Fibroblast of lung (primary cell): ENCODE measurements around the gene CYP1A2. TPM values are rescaled to one million over a fixed set of nuclear protein-coding genes. Genes with fewer than 3 reads are reported as not detected.

ENCODE experiments used
- DNase-seq, 2 donors: peaks; one replicate each; pipeline versions ENCODE4 v3.0.0 to v3.0.0-alpha.2; 2010; ENCODE audit warnings: low read depth in 2 of 2
- H2AFZ ChIP-seq: 2 replicates; pipeline ENCODE4 v1.5.1; 2012; ENCODE audit warnings: low read length, control low read depth, inconsistent platforms
- H3K27ac ChIP-seq: 2 replicates; pipeline ENCODE4 v1.5.1; 2011; ENCODE audit warnings: low read length, control low read depth; ENCODE audit not compliant: insufficient read depth
- H3K27me3 ChIP-seq: 2 replicates; pipeline ENCODE4 v1.5.1; 2011; ENCODE audit warnings: mild to moderate bottlenecking, low read length; ENCODE audit not compliant: control insufficient read depth, insufficient read depth
- H3K36me3 ChIP-seq: 2 replicates; pipeline ENCODE4 v1.5.1; 2011; ENCODE audit warnings: low read length; ENCODE audit not compliant: control insufficient read depth, insufficient read depth
- H3K4me1 ChIP-seq: 2 replicates; pipeline ENCODE4 v1.5.1; 2011; ENCODE audit warnings: low read length; ENCODE audit not compliant: control insufficient read depth, insufficient read depth; ENCODE audit errors: extremely low read depth
- H3K4me2 ChIP-seq: 2 replicates; pipeline ENCODE4 v1.5.1; 2011; ENCODE audit warnings: low read length, control low read depth; ENCODE audit not compliant: insufficient read depth; ENCODE audit errors: extremely low read depth
- H3K4me3 ChIP-seq, 4 experiments: fragments of 200-600 bp in 1 of 4; sonication (generic) in 1 of 4; replicated peaks in 1 of 4; 2 replicates each; pipeline ENCODE4 v1.5.1; 2011 to 2016; ENCODE audit warnings: low read length in 4 of 4, low read depth in 3 of 4, mild to moderate bottlenecking in 3 of 4, control low read depth in 2 of 4, inconsistent platforms in 1 of 4, mixed read lengths in 1 of 4; ENCODE audit not compliant: insufficient read depth in 1 of 4; ENCODE audit errors: control extremely low read depth in 1 of 4
- H3K79me2 ChIP-seq: 2 replicates; pipeline ENCODE4 v1.5.1; 2012; ENCODE audit warnings: mild to moderate bottlenecking, low read length, inconsistent platforms; ENCODE audit not compliant: control insufficient read depth, insufficient read depth
- H3K9ac ChIP-seq: 2 replicates; pipeline ENCODE4 v1.5.1; 2011; ENCODE audit warnings: mild to moderate bottlenecking, low read length, control low read depth; ENCODE audit not compliant: insufficient read depth
- H3K9me3 ChIP-seq: 2 replicates; pipeline ENCODE4 v1.5.1; 2012; ENCODE audit warnings: low read depth, low read length; ENCODE audit not compliant: control insufficient read depth, insufficient read depth
- H4K20me1 ChIP-seq: 2 replicates; pipeline ENCODE4 v1.5.1; 2011; ENCODE audit warnings: low read length; ENCODE audit not compliant: control insufficient read depth, insufficient read depth; ENCODE audit errors: extremely low read depth
- CTCF ChIP-seq, 2 donors: IDR thresholded peaks in 1 of 2; conservative IDR thresholded peaks in 1 of 2; 1 replicate in 1 of 2; 2 replicates in 1 of 2; pipeline ENCODE4 v1.5.1; 2011 to 2012; ENCODE audit warnings: low read length in 2 of 2, control low read depth in 1 of 2, inconsistent platforms in 1 of 2, low read depth in 1 of 2, mild to moderate bottlenecking in 1 of 2
- EZH2 ChIP-seq: IDR thresholded peaks from 2 replicates; pipeline ENCODE4 v1.5.1; 2012; ENCODE audit warnings: low read length, control low read depth, mild to moderate bottlenecking; ENCODE audit errors: missing control alignments
- polyA plus RNA-seq, 2 donors: library from polyadenylated mRNA; depleted of rRNA in 1 of 2; stranded (reverse) in 1 of 2; unstranded in 1 of 2; fragments of >200 nt; gene quantifications; 2 replicates each; pipeline ENCODE4 v1.2.1, GENCODE V29; 2011 to 2012; ENCODE audit warnings: missing spikeins in 1 of 2
- total RNA-seq: library from RNA; depleted of rRNA; stranded (reverse); fragments of >200 nt; gene quantifications from 2 replicates; pipeline ENCODE4 v1.2.1, GENCODE V29; 2014

The CYP1A2 gene
- total and polyA plus RNA-seq, 2 donors (not counting 1 experiment from before 2014, with no cell fraction given): not detected

GRCh38 chr15:74792227-74793016 lies 43.8 kb downstream of the CYP1A2 start:
- Histone ChIP-seq H2AFZ (no peak overlapping the region), H3K79me2 (peaks cover 65% of the 10 kb centered on the region), H3K4me1 (peaks cover 40% of the 10 kb centered on the region), H3K9me3 (no peaks in the 10 kb centered on the region), H3K9ac (no peak overlapping the region), H3K4me3 (no peak overlapping the region), H3K27ac (no peak overlapping the region), H3K4me2 (no peak overlapping the region), H3K27me3 (no peaks in the 10 kb centered on the region), H3K36me3 (no peaks in the 10 kb centered on the region), H4K20me1 (no peaks in the 10 kb centered on the region)
- DNase-seq: no peak
- TF ChIP-seq CTCF (conservative IDR thresholded peaks at IDR 0.05 in 1 of 2, IDR thresholded peaks at IDR 0.05 in 1 of 2; ENCODE audit: low read depth in 1 of 2, low read length in 2 of 2): no peak
- no peak for TF ChIP-seq EZH2

GRCh38 chr15:74793135-74794028 lies 44.7 kb downstream of the CYP1A2 start:
- H3K4me2 ChIP-seq: no peak overlapping the region
- peaks cover under 1% of the 10 kb centered on the region for H3K36me3 ChIP-seq
- H4K20me1 ChIP-seq: no peaks in the 10 kb centered on the region
- peaks cover 32% of the 10 kb centered on the region for H3K4me1 ChIP-seq
- DNase-seq: peak in 1 of 2 donors; percentile 34
- no peak overlapping the region for H3K27ac ChIP-seq
- TF ChIP-seq CTCF (conservative IDR thresholded peaks at IDR 0.05 in 1 of 2, IDR thresholded peaks at IDR 0.05 in 1 of 2; ENCODE audit: low read depth in 1 of 2, low read length in 2 of 2) (peak; percentile 8 to 13), EZH2 (no peak)
- H3K9me3 ChIP-seq: no peaks in the 10 kb centered on the region
- no peak overlapping the region for H3K4me3 ChIP-seq
- no peak overlapping the region for H3K9ac ChIP-seq
- no peak overlapping the region for H2AFZ ChIP-seq
- peaks cover 60% of the 10 kb centered on the region for H3K79me2 ChIP-seq
- no peaks in the 10 kb centered on the region for H3K27me3 ChIP-seq
